ENCODE data around the gene TRAIP. TPM values are rescaled to one million over a fixed set of nuclear protein-coding genes. Genes with fewer than 3 reads are reported as not detected.

The TRAIP gene
- total RNA-seq, 1 donor from 2014 or later, result 6.4 TPM

GRCh38 chr3:49805367-49805782, 51.0 kb downstream of the TRAIP start:
- intact Hi-C loops (cut with micrococcal nuclease), result loop anchor here (1.0 to 10.0 kb wide), 4 partner anchors 8 to 489 kb away; partner anchors contain the start of genes GNAI2, HYAL3, IFRD2 and IP6K1
- peak; percentile 50 for DNase-seq
- Mint-ChIP-seq H3K27me3 (no peaks in the 10 kb centered on the region), H3K27ac (peak overlapping the region; percentile 92), H3K36me3 (ENCODE audit: low read depth) (peaks cover 21% of the 10 kb centered on the region), H3K9me3 (no peaks in the 10 kb centered on the region), H3K4me1 (peaks cover 67% of the 10 kb centered on the region), H3K4me3 (peak overlapping the region; percentile 92)
- POLR2A ChIA-PET, result interaction anchor here (0.5 to 7.3 kb wide), 11 partner anchors 11 to 1695 kb away, joined by 3 to 138 read pairs (median 3); partner anchors contain the start of genes IP6K1 and UBA7
- CTCF ChIA-PET, result interaction anchor here (0.5 to 10.9 kb wide), 6 partner anchors 8 to 266 kb away, joined by 3 to 238 read pairs (median 6); partner anchors contain the start of genes AMIGO3 and UBA7
- ATAC-seq (ENCODE audit: low read depth), result peak; percentile 26
- TF ChIP-seq CTCF (IDR thresholded peaks at IDR 0.05), result no peak

- intact Hi-C loops (cut with micrococcal nuclease), result loop anchor here (1.0 to 10.0 kb wide), 4 partner anchors 9 to 490 kb away; partner anchors contain the start of genes GNAI2, HYAL3, IFRD2 and IP6K1
- ChIA-PET POLR2A (interaction anchor here (0.9 to 7.3 kb wide), 10 partner anchors 12 to 545 kb away, joined by 3 to 138 read pairs (median 9); partner anchors contain the start of genes GMPPB, IP6K1, MON1A and RBM6), CTCF (interaction anchor here (0.9 to 10.9 kb wide), 7 partner anchors 9 to 265 kb away, joined by 3 to 238 read pairs (median 8); partner anchors contain the start of genes AMIGO3 and UBA7)
- no peak for TF ChIP-seq CTCF (IDR thresholded peaks at IDR 0.05)
- Mint-ChIP-seq H3K4me3 (peak overlapping the region; percentile 92), H3K27me3 (no peaks in the 10 kb centered on the region), H3K27ac (peak overlapping the region; percentile 92), H3K9me3 (no peaks in the 10 kb centered on the region), H3K36me3 (ENCODE audit: low read depth) (peaks cover 11% of the 10 kb centered on the region), H3K4me1 (peaks cover 62% of the 10 kb centered on the region)
- DNase-seq, result peak; percentile 29
- peak; percentile 3 for ATAC-seq (ENCODE audit: low read depth)
These were observed 52.0 kb downstream of the TRAIP start for GRCh38 chr3:49804141-49805041.

GRCh38 chr3:49803465-49804140, 52.8 kb downstream of the TRAIP start:
- TF ChIP-seq CTCF (IDR thresholded peaks at IDR 0.05), result no peak
- DNase-seq (peak; percentile 62), ATAC-seq (ENCODE audit: low read depth) (peak; percentile 15)
- ChIA-PET CTCF (interaction anchor here (0.9 to 10.9 kb wide), 8 partner anchors 8 to 264 kb away, joined by 3 to 238 read pairs (median 7); partner anchors contain the start of gene UBA7), POLR2A (interaction anchor here (0.6 to 7.3 kb wide), 16 partner anchors 13 to 464 kb away, joined by 3 to 138 read pairs (median 6); partner anchors contain the start of genes IP6K1, MON1A, RBM5 and RBM6)
- Mint-ChIP-seq H3K27ac (peak overlapping the region; percentile 92), H3K4me3 (peak overlapping the region; percentile 92), H3K9me3 (no peaks in the 10 kb centered on the region), H3K27me3 (no peaks in the 10 kb centered on the region), H3K36me3 (ENCODE audit: low read depth) (peaks cover 6% of the 10 kb centered on the region), H3K4me1 (peaks cover 55% of the 10 kb centered on the region)
- intact Hi-C loops (cut with micrococcal nuclease), result loop anchor here (1.0 to 10.0 kb wide), 5 partner anchors 13 to 491 kb away; partner anchors contain the start of genes GNAI2, HYAL3, IFRD2 and NAA80

- Mint-ChIP-seq H3K4me1 (peaks cover 48% of the 10 kb centered on the region), H3K36me3 (ENCODE audit: low read depth) (peaks cover 4% of the 10 kb centered on the region), H3K27me3 (no peaks in the 10 kb centered on the region), H3K9me3 (no peaks in the 10 kb centered on the region), H3K27ac (peak within 1 kb of the TSS; percentile 92), H3K4me3 (peak within 1 kb of the TSS; percentile 92)
- ATAC-seq (ENCODE audit: low read depth), result peak; percentile 68
- ChIA-PET POLR2A (interaction anchor here (0.6 to 7.3 kb wide), 19 partner anchors 14 to 463 kb away, joined by 3 to 138 read pairs (median 5); partner anchors contain the start of genes IP6K1, MON1A, RBM5 and RBM6), CTCF (interaction anchor here (0.9 to 10.9 kb wide), 9 partner anchors 8 to 263 kb away, joined by 3 to 238 read pairs (median 5); partner anchors contain the start of gene UBA7)
- DNase-seq, result peak; percentile 82
- intact Hi-C loops (cut with micrococcal nuclease), result loop anchor here (1.0 to 10.0 kb wide), 11 partner anchors 14 to 492 kb away; partner anchors contain the start of genes AMIGO3, GNAI2, HYAL3 and IFRD2
- TF ChIP-seq CTCF (IDR thresholded peaks at IDR 0.05), result peak; percentile 45
These were observed 53.5 kb downstream of the TRAIP start, which contains the start of gene INKA1 for GRCh38 chr3:49802719-49803464. Gene INKA1, plus strand, starts transcription at chr3:49803261. Its CDS starts 132 bp downstream, at chr3:49803393.

All from activated B cell treated with CpG ODN at 0.5 μM for 24 hours (primary cell).